IMR-90 (cell line): ENCODE results near the gene NXPH1.

ENCODE experiments used
- CEBPB ChIP-seq: IDR thresholded peaks from 2 replicates; pipeline ENCODE4 v1.6.1; 2012; ENCODE audit warnings: low read depth, low read length, improper control_type of control experiment
- MXI1 ChIP-seq: IDR thresholded peaks from 2 replicates; pipeline ENCODE4 v1.6.1; 2012; ENCODE audit warnings: low read depth, mild to moderate bottlenecking, low read length, moderate library complexity, borderline replicate concordance
- POLR2A ChIP-seq: IDR thresholded peaks from 2 replicates; pipeline ENCODE4 v1.6.1; 2012; ENCODE audit warnings: mild to moderate bottlenecking, low read depth, low read length
- RFX5 ChIP-seq: IDR thresholded peaks from 2 replicates; pipeline ENCODE4 v1.8.0; 2012; ENCODE audit warnings: low read depth, mild to moderate bottlenecking, low read length, moderate library complexity
- SMC3 ChIP-seq: fragments of 150-350 bp; IDR thresholded peaks from 2 replicates; pipeline ENCODE4 v1.6.1; 2016; ENCODE audit warnings: low read depth, mild to moderate bottlenecking, antibody characterized with exemption, low read length, moderate library complexity
- TF ChIP-seq, protein P1 (sequence below): conservative IDR thresholded peaks from 2 replicates; pipeline ENCODE4 v1.5.1; 2012; ENCODE audit warnings: mild to moderate bottlenecking, low read depth, low read length, improper control_type of control experiment

DNA sequence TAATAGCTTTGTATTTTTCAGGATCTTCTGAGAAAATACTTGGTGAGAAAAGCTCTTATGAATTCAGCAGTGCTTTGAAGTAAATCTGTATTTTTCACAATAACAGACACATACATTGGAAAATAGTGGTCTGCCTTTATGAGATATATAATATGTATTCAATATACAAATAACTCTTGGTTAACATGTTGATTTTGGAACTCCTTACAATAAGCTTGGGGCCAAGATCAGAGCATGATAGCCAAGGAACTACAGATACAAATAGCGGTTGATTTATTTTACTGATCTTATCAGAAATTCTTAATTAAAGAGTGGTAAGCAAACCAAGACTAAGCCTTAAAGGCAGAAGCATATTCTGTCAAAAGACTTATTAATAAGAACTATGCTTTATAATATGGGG, 24.5 kb upstream of the NXPH1 start:
- TF ChIP-seq, protein P1, sequence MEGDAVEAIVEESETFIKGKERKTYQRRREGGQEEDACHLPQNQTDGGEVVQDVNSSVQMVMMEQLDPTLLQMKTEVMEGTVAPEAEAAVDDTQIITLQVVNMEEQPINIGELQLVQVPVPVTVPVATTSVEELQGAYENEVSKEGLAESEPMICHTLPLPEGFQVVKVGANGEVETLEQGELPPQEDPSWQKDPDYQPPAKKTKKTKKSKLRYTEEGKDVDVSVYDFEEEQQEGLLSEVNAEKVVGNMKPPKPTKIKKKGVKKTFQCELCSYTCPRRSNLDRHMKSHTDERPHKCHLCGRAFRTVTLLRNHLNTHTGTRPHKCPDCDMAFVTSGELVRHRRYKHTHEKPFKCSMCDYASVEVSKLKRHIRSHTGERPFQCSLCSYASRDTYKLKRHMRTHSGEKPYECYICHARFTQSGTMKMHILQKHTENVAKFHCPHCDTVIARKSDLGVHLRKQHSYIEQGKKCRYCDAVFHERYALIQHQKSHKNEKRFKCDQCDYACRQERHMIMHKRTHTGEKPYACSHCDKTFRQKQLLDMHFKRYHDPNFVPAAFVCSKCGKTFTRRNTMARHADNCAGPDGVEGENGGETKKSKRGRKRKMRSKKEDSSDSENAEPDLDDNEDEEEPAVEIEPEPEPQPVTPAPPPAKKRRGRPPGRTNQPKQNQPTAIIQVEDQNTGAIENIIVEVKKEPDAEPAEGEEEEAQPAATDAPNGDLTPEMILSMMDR: no peak
- TF ChIP-seq RFX5: no peak
- TF ChIP-seq POLR2A: no peak
- TF ChIP-seq MXI1: no peak
- TF ChIP-seq CEBPB: no peak
- no peak for TF ChIP-seq SMC3
